Right renal cortex interstitium (tissue), 3 donors: ENCODE results near the gene SAMD13. TPM values are rescaled to one million over a fixed set of nuclear protein-coding genes. Genes with fewer than 3 reads are reported as not detected.

Experiments used
- polyA plus RNA-seq, 3 donors: library from polyadenylated mRNA; unstranded; fragments of 120-200 nt; gene quantifications; one replicate each; pipeline ENCODE4 v1.2.1, GENCODE V29; 2013; ENCODE audit not compliant: insufficient read length in 3 of 3

SAMD13 gene
- polyA plus RNA-seq, 3 donors: 5.8 to 7.1 (median 6.4) TPM

Other genes with a start within 250 kb of the SAMD13 start
- gene PRKACB, start 157.4 kb upstream of the SAMD13 start, polyA plus RNA-seq: 10 to 100 TPM; 56.1 to 60.6 (median 57.2) TPM
- gene DNASE2B, start 96.8 kb downstream of the SAMD13 start, polyA plus RNA-seq: under 1 TPM; 0.10 to 0.14 (median 0.14) TPM
- gene RPF1, start 177.6 kb downstream of the SAMD13 start, polyA plus RNA-seq: 10 to 100 TPM; 50.3 to 55.3 (median 52.8) TPM
- 1 to 10 TPM; 1.7 to 2.0 (median 2.0) TPM for gene SPATA1, start 204.7 kb downstream of the SAMD13 start, polyA plus RNA-seq
- 100 to 1,000 TPM; 161 to 179 (median 172) TPM for gene GNG5, start 204.9 kb downstream of the SAMD13 start, polyA plus RNA-seq